Measurements from ENCODE around the gene POLQ. TPM values are rescaled to one million over a fixed set of nuclear protein-coding genes. Genes with fewer than 3 reads are reported as not detected.

POLQ gene
- total RNA-seq, 1 experiment from 2014 or later: 20.3 TPM

DNA sequence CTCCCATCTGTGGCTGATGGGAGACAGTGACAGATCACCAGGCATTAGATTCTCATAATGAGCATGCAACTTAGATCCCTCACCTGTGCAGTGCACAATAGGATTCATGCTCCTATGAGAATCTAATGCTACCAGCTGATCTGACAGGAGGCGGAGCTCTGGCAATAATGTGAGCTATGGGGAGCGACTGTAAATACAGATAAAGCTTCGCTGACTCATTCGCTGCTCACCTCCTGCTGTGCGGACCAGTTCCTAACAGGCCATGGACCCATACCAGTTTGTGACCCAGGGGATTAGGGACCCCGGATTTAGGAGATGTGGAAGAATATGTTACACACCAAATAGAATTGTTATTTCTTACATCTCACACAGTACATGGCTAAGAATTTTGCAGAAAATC, 28.7 kb upstream of the POLQ start:
- Histone ChIP-seq H3K27ac (ENCODE audit: low read depth, low read length, poor library complexity, severe bottlenecking) (no peak overlapping the region), H3K36me3 (ENCODE audit: insufficient read depth, low read length, poor library complexity, severe bottlenecking) (no peaks in the 10 kb centered on the region), H3K4me3 (ENCODE audit: low read depth, low read length, poor library complexity, severe bottlenecking) (no peak overlapping the region), H3K27me3 (replicated peaks; ENCODE audit: insufficient read depth, low read depth, low read length, poor library complexity) (no peaks in the 10 kb centered on the region), H3K4me1 (ENCODE audit: insufficient read depth, low read length, poor library complexity, severe bottlenecking) (peaks cover 5% of the 10 kb centered on the region), H3K9me3 (ENCODE audit: low read depth, low read length, poor library complexity, severe bottlenecking) (no peaks in the 10 kb centered on the region)
- ChIA-PET CTCF (no interaction called here), POLR2A (ENCODE audit: low non-redundant PET) (no interaction called here)
- BruUV-seq (replicated peaks): no TSS peak
- DNase-seq (ENCODE audit: low spot score): peak; percentile 66
- intact Hi-C loops (cut with micrococcal nuclease; ENCODE audit: unreplicated experiment): no loop called here
- no peak for TF ChIP-seq CTCF (conservative IDR thresholded peaks at IDR 0.05; ENCODE audit: low read depth, low read length)
- TF ChIP-seq EZH2 (IDR thresholded peaks at IDR 0.05; ENCODE audit: borderline replicate concordance, low read depth, low read length, poor library complexity, severe bottlenecking): no peak

- POLR2A ChIA-PET (ENCODE audit: low non-redundant PET): no interaction called here
- TF ChIP-seq CTCF (conservative IDR thresholded peaks at IDR 0.05; ENCODE audit: low read depth, low read length) (no peak), EZH2 (IDR thresholded peaks at IDR 0.05; ENCODE audit: borderline replicate concordance, low read depth, low read length, poor library complexity, severe bottlenecking) (no peak)
- no peak for DNase-seq (ENCODE audit: low spot score)
- Histone ChIP-seq H3K4me3 (ENCODE audit: low read depth, low read length, poor library complexity, severe bottlenecking) (no peak within 1 kb of the TSS), H3K9me3 (ENCODE audit: low read depth, low read length, poor library complexity, severe bottlenecking) (no peaks in the 10 kb centered on the region), H3K27me3 (replicated peaks; ENCODE audit: insufficient read depth, low read depth, low read length, poor library complexity) (no peaks in the 10 kb centered on the region), H3K4me1 (ENCODE audit: insufficient read depth, low read length, poor library complexity, severe bottlenecking) (no peaks in the 10 kb centered on the region), H3K36me3 (ENCODE audit: insufficient read depth, low read length, poor library complexity, severe bottlenecking) (no peaks in the 10 kb centered on the region), H3K27ac (ENCODE audit: low read depth, low read length, poor library complexity, severe bottlenecking) (no peak within 1 kb of the TSS)
- no TSS peak for BruUV-seq (replicated peaks)
- CTCF ChIA-PET: no interaction called here
- intact Hi-C loops (cut with micrococcal nuclease; ENCODE audit: unreplicated experiment): no loop called here
Observed at GRCh38 chr3:121567649-121568048, 21.9 kb upstream of the POLQ start, which contains the start of gene ARGFX. Gene ARGFX, plus strand, starts transcription at chr3:121567949. Its CDS starts 2,765 bp downstream, at chr3:121570714.

DNA sequence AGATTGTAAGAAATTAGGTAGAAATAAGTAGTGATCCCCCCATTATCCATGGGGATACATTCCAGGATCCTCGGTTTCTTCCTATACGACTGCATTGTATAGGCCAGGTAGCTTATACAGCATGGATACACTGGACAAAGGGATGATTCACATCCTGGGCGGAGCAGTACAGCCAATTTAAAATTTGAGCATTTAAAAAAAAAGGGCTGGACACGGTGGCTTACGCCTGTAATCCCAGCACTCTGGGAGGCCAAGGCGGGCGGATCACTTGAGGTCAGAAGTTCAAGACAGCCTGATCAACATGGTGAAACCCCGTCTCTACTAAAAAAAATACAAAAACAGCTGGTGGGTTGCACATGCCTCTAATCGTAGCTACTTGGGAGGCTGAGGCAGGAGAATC, 21.0 kb upstream of the POLQ start:
- Histone ChIP-seq H3K27ac (ENCODE audit: low read depth, low read length, poor library complexity, severe bottlenecking) (no peak overlapping the region), H3K4me3 (ENCODE audit: low read depth, low read length, poor library complexity, severe bottlenecking) (no peak overlapping the region), H3K27me3 (replicated peaks; ENCODE audit: insufficient read depth, low read depth, low read length, poor library complexity) (no peaks in the 10 kb centered on the region), H3K9me3 (ENCODE audit: low read depth, low read length, poor library complexity, severe bottlenecking) (no peaks in the 10 kb centered on the region), H3K4me1 (ENCODE audit: insufficient read depth, low read length, poor library complexity, severe bottlenecking) (no peaks in the 10 kb centered on the region), H3K36me3 (ENCODE audit: insufficient read depth, low read length, poor library complexity, severe bottlenecking) (no peaks in the 10 kb centered on the region)
- intact Hi-C loops (cut with micrococcal nuclease; ENCODE audit: unreplicated experiment): no loop called here
- no TSS peak for BruUV-seq (replicated peaks)
- POLR2A ChIA-PET (ENCODE audit: low non-redundant PET): no interaction called here
- CTCF ChIA-PET: no interaction called here
- TF ChIP-seq CTCF (conservative IDR thresholded peaks at IDR 0.05; ENCODE audit: low read depth, low read length): no peak
- no peak for TF ChIP-seq EZH2 (IDR thresholded peaks at IDR 0.05; ENCODE audit: borderline replicate concordance, low read depth, low read length, poor library complexity, severe bottlenecking)
- DNase-seq (ENCODE audit: low spot score): no peak
